ENCODE data around the gene EPYC. TPM values are rescaled to one million over a fixed set of nuclear protein-coding genes. Genes with fewer than 3 reads are reported as not detected.

Gene EPYC
- total and polyA plus RNA-seq, 10 of the 15 experiments (the other 5 are each of a cell fraction or from before 2014, with no cell fraction given): not detected

DNA sequence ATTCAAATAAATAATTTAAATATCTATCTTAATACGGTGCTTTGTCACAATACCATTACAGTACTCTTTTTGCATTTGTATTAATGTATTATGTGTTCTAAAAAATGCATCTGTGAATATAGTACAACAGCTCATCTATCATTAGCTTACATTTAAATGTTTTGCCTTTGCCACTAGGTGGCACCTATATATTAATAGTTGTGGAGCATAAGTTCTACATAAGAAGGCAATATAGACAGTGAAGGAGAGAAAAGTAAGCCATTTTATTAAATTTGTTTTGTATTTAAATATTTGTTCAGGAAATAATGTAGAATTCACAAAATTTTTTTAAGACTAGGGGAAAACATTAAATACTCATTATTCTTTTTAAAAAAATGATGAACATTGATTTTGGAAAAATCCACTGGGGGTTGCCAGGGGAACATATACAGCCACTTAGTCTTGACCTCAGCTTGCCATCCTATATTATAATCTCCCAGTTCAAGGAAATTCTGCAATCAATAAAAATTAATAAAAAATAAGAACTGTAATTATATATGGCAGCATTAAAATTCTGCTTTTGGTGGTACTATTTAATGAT, 59.6 kb downstream of the EPYC start:
- ChIA-PET POLR2A (no interaction called here), RAD21 (ENCODE audit: unreplicated experiment) (interaction anchor here (0.7 to 2.3 kb wide), 6 partner anchors 14 to 1894 kb away, joined by 3 to 29 read pairs (median 6); partner anchors contain the start of gene LUM), SMC1A (ENCODE audit: uncharacterized antibody, unreplicated experiment) (interaction anchor here (0.7 to 2.0 kb wide), 7 partner anchors 8 to 381 kb away, joined by 3 to 23 read pairs (median 3); no protein-coding TSS in a partner anchor), CTCF (interaction anchor here (0.5 to 6.1 kb wide), 18 partner anchors 8 to 410 kb away, joined by 3 to 50 read pairs (median 5); partner anchors contain the start of gene LUM)
- H3K4me3 ChIP-seq: no peak overlapping the region
- no peak overlapping the region for H3K27ac ChIP-seq (ENCODE audit: control insufficient read depth, insufficient read depth)
- in situ Hi-C loops (cut with MboI): no loop called here
- H3K79me2 ChIP-seq (ENCODE audit: control insufficient read depth, insufficient read depth, low read length): no peaks in the 10 kb centered on the region
- no peaks in the 10 kb centered on the region for H3K4me1 ChIP-seq (ENCODE audit: control insufficient read depth, insufficient read depth, low read length)
- ATAC-seq (peak; percentile 85), DNase-seq (ENCODE audit: low read depth, low spot score) (no peak), FAIRE-seq (no peak)
- no peak overlapping the region for H2AFZ ChIP-seq (ENCODE audit: control insufficient read depth, low read depth, low read length)
- H3K9me3 ChIP-seq (replicated peaks; ENCODE audit: control insufficient read depth, insufficient read depth, low read length): no peaks in the 10 kb centered on the region
- H3K36me3 ChIP-seq (ENCODE audit: control insufficient read depth in 2 of 2, insufficient read depth in 2 of 2, low read length in 1 of 2): no peaks in the 10 kb centered on the region
- WGBS (ENCODE audit: insufficient coverage, insufficient replicate concordance, low lambda C conversion rate, missing lambda C conversion rate): 0% methylated on average over 1 of the region's 1 CpG
- intact Hi-C loops (cut with micrococcal nuclease; ENCODE audit: unreplicated experiment): loop anchor here (10.0 kb wide), 1 partner anchor 380 kb away; no protein-coding TSS in a partner anchor
- no peaks in the 10 kb centered on the region for H4K20me1 ChIP-seq (ENCODE audit: control insufficient read depth, insufficient read depth)
- no TSS peak for BruUV-seq (replicated peaks)
- H3K4me2 ChIP-seq (ENCODE audit: control insufficient read depth, insufficient read depth): no peak overlapping the region
- no peaks in the 10 kb centered on the region for H3K27me3 ChIP-seq (replicated peaks in 1 of 2; ENCODE audit: control insufficient read depth in 2 of 2, insufficient read depth in 2 of 2, low read length in 1 of 2)
- no peak overlapping the region for H3K9ac ChIP-seq (ENCODE audit: control insufficient read depth, insufficient read depth, low read length)
- TF ChIP-seq, protein P1, sequence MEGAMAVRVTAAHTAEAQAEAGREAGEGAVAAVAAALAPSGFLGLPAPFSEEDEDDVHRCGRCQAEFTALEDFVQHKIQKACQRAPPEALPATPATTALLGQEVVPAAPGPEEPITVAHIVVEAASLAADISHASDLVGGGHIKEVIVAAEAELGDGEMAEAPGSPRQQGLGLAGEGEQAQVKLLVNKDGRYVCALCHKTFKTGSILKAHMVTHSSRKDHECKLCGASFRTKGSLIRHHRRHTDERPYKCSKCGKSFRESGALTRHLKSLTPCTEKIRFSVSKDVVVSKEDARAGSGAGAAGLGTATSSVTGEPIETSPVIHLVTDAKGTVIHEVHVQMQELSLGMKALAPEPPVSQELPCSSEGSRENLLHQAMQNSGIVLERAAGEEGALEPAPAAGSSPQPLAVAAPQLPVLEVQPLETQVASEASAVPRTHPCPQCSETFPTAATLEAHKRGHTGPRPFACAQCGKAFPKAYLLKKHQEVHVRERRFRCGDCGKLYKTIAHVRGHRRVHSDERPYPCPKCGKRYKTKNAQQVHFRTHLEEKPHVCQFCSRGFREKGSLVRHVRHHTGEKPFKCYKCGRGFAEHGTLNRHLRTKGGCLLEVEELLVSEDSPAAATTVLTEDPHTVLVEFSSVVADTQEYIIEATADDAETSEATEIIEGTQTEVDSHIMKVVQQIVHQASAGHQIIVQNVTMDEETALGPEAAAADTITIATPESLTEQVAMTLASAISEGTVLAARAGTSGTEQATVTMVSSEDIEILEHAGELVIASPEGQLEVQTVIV (IDR thresholded peaks at IDR 0.05; ENCODE audit: borderline replicate concordance, partially characterized antibody): no peak
- TF ChIP-seq CHD2 (IDR thresholded peaks at IDR 0.05; ENCODE audit: borderline replicate concordance, low read depth, low read length) (no peak), SUZ12 (IDR thresholded peaks at IDR 0.05; ENCODE audit: unreplicated experiment) (no peak), JUND (IDR thresholded peaks at IDR 0.05; ENCODE audit: low read depth, low read length) (no peak), ATF7 (IDR thresholded peaks at IDR 0.05; ENCODE audit: low read depth) (no peak), JUNB (IDR thresholded peaks at IDR 0.05) (no peak), SMC3 (IDR thresholded peaks at IDR 0.05; ENCODE audit: borderline replicate concordance, low read length) (peak; percentile 26; the same call in 1 of the 2 replicates)
- TF ChIP-seq, protein P2, sequence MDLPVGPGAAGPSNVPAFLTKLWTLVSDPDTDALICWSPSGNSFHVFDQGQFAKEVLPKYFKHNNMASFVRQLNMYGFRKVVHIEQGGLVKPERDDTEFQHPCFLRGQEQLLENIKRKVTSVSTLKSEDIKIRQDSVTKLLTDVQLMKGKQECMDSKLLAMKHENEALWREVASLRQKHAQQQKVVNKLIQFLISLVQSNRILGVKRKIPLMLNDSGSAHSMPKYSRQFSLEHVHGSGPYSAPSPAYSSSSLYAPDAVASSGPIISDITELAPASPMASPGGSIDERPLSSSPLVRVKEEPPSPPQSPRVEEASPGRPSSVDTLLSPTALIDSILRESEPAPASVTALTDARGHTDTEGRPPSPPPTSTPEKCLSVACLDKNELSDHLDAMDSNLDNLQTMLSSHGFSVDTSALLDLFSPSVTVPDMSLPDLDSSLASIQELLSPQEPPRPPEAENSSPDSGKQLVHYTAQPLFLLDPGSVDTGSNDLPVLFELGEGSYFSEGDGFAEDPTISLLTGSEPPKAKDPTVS (IDR thresholded peaks at IDR 0.05; ENCODE audit: low read depth, low read length): no peak
- TF ChIP-seq, protein P3, sequence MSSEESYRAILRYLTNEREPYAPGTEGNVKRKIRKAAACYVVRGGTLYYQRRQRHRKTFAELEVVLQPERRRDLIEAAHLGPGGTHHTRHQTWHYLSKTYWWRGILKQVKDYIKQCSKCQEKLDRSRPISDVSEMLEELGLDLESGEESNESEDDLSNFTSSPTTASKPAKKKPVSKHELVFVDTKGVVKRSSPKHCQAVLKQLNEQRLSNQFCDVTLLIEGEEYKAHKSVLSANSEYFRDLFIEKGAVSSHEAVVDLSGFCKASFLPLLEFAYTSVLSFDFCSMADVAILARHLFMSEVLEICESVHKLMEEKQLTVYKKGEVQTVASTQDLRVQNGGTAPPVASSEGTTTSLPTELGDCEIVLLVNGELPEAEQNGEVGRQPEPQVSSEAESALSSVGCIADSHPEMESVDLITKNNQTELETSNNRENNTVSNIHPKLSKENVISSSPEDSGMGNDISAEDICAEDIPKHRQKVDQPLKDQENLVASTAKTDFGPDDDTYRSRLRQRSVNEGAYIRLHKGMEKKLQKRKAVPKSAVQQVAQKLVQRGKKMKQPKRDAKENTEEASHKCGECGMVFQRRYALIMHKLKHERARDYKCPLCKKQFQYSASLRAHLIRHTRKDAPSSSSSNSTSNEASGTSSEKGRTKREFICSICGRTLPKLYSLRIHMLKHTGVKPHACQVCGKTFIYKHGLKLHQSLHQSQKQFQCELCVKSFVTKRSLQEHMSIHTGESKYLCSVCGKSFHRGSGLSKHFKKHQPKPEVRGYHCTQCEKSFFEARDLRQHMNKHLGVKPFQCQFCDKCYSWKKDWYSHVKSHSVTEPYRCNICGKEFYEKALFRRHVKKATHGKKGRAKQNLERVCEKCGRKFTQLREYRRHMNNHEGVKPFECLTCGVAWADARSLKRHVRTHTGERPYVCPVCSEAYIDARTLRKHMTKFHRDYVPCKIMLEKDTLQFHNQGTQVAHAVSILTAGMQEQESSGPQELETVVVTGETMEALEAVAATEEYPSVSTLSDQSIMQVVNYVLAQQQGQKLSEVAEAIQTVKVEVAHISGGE (CRISPR knock-in tag; IDR thresholded peaks at IDR 0.05): no peak
- TF ChIP-seq, protein P4, sequence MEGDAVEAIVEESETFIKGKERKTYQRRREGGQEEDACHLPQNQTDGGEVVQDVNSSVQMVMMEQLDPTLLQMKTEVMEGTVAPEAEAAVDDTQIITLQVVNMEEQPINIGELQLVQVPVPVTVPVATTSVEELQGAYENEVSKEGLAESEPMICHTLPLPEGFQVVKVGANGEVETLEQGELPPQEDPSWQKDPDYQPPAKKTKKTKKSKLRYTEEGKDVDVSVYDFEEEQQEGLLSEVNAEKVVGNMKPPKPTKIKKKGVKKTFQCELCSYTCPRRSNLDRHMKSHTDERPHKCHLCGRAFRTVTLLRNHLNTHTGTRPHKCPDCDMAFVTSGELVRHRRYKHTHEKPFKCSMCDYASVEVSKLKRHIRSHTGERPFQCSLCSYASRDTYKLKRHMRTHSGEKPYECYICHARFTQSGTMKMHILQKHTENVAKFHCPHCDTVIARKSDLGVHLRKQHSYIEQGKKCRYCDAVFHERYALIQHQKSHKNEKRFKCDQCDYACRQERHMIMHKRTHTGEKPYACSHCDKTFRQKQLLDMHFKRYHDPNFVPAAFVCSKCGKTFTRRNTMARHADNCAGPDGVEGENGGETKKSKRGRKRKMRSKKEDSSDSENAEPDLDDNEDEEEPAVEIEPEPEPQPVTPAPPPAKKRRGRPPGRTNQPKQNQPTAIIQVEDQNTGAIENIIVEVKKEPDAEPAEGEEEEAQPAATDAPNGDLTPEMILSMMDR (IDR thresholded peaks at IDR 0.05 in 2 of 3, conservative IDR thresholded peaks at IDR 0.05 in 1 of 3; ENCODE audit: control insufficient read depth in 2 of 3, extremely low read depth in 1 of 3, insufficient read depth in 1 of 3, low read depth in 3 of 3, low read length in 3 of 3): peak; percentile 34 to 59 (median 46); a peak in 3 of 6 replicates
- TF ChIP-seq, protein P5, sequence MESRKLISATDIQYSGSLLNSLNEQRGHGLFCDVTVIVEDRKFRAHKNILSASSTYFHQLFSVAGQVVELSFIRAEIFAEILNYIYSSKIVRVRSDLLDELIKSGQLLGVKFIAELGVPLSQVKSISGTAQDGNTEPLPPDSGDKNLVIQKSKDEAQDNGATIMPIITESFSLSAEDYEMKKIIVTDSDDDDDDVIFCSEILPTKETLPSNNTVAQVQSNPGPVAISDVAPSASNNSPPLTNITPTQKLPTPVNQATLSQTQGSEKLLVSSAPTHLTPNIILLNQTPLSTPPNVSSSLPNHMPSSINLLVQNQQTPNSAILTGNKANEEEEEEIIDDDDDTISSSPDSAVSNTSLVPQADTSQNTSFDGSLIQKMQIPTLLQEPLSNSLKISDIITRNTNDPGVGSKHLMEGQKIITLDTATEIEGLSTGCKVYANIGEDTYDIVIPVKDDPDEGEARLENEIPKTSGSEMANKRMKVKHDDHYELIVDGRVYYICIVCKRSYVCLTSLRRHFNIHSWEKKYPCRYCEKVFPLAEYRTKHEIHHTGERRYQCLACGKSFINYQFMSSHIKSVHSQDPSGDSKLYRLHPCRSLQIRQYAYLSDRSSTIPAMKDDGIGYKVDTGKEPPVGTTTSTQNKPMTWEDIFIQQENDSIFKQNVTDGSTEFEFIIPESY (IDR thresholded peaks at IDR 0.05): no peak
